ENCODE measurements around the gene CCDC92.

Gene CCDC92

GRCh38 chr12:123971770-123972456 lies 718 bp downstream of the CCDC92 start:
- peak overlapping the region; percentile 91 for H3K4me3 Mint-ChIP-seq
- peaks cover 28% of the 10 kb centered on the region for H3K36me3 Mint-ChIP-seq (ENCODE audit: low read depth)
- H3K4me1 Mint-ChIP-seq (ENCODE audit: low read depth) = peaks cover 52% of the 10 kb centered on the region
- no peaks in the 10 kb centered on the region for H3K27me3 Mint-ChIP-seq
- H3K27ac Mint-ChIP-seq = peak overlapping the region; percentile 85
- no peaks in the 10 kb centered on the region for H3K9me3 Mint-ChIP-seq

DNA sequence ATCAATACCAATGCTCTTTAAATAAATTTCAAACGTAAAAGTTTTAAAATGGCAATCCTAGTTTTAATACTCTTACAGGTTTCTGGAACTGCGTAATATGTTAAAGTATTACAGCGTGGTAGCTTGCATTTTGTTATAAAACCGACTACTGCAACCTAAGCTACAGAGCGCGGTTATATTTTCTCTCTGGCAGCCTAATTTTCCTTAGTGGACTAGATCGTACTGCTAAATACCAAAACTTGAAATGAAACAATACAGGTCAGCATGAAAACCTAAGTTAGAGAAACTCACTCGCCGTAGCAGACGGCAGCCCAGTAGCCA lies 1.2 kb downstream of the CCDC92 start:
- H3K4me1 Mint-ChIP-seq (ENCODE audit: low read depth) = peaks cover 52% of the 10 kb centered on the region

DNA sequence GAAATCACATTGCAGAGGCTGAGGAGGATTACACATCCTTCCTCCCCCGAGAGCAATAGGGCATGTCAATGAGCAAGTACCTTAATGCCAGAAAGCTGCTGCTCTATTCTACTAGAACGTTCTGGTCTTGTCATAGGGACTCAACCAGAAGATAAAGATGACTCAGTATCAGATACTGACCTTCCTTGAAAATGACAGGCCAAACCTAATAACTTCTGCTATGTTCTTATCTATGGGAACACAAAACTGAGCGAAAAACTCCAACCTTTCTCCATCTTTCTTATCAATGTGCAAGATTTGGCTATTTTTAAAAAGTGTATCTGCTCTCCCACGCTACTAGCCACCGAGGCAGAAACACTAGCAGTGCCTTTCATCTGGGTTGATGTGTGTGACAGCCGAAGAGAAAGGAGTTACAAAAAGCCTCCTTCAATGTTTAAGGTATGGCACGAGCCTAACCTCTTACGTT lies 5.5 kb downstream of the CCDC92 start:
- no peak overlapping the region for H3K27ac Mint-ChIP-seq
- peaks cover 6% of the 10 kb centered on the region for H3K36me3 Mint-ChIP-seq (ENCODE audit: low read depth)
- H3K9me3 Mint-ChIP-seq = no peaks in the 10 kb centered on the region
- H3K4me3 Mint-ChIP-seq = no peak overlapping the region
- H3K4me1 Mint-ChIP-seq (ENCODE audit: low read depth) = peaks cover 30% of the 10 kb centered on the region
- H3K27me3 Mint-ChIP-seq = no peaks in the 10 kb centered on the region

More for the DNA sequence above, 1.2 kb downstream of the CCDC92 start:
- Mint-ChIP-seq H3K4me3 (peak overlapping the region; percentile 91), H3K27ac (peak overlapping the region; percentile 85), H3K36me3 (ENCODE audit: low read depth) (peaks cover 27% of the 10 kb centered on the region), H3K9me3 (no peaks in the 10 kb centered on the region), H3K27me3 (no peaks in the 10 kb centered on the region)

DNA sequence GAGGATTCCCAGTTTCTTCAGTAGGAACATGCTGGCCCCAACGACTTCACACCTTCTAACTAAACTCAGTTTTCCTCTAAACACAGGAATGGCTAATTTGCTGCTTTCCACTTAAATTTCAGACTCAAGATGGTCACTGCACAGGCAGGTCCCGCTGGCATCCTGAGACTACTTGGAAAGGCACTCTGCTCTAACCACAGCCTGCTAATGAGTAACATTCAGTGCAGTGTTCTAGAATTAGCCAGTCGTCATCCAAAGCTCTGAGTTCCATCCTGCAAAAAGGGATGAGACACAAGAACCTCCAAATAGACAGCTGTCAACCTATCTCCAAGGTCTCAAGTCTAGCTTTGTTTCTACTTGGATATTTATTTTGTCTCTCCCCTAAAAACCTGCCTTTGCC lies 6.0 kb downstream of the CCDC92 start:
- no peak overlapping the region for H3K4me3 Mint-ChIP-seq

DNA sequence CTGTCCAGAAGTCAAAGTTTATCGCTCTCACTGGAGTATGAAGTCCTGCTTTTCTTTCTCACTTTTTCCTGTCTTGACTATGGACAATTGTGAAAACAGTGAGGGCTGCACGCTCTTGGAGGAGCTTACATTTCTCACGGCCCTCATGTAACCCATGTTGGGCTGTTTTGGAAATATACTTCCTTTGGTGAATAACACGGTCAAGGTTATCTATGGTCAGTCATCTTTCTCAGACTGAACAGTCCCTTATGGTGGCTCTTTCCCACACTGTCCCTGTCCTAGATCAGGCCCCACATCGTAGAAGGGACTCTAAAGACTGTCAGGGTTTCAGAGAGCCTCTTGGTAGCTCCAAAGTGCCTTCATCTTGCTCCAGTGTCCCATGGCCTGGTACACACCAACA lies 7.2 kb downstream of the CCDC92 start:
- Mint-ChIP-seq H3K4me3 (no peak overlapping the region), H3K4me1 (ENCODE audit: low read depth) (peaks cover 18% of the 10 kb centered on the region), H3K36me3 (ENCODE audit: low read depth) (peaks cover 6% of the 10 kb centered on the region), H3K9me3 (no peaks in the 10 kb centered on the region), H3K27me3 (no peaks in the 10 kb centered on the region), H3K27ac (no peak overlapping the region)

More for the DNA sequence above, 6.0 kb downstream of the CCDC92 start:
- no peaks in the 10 kb centered on the region for H3K9me3 Mint-ChIP-seq
- no peak overlapping the region for H3K27ac Mint-ChIP-seq
- peaks cover 6% of the 10 kb centered on the region for H3K36me3 Mint-ChIP-seq (ENCODE audit: low read depth)
- H3K27me3 Mint-ChIP-seq = no peaks in the 10 kb centered on the region
- peaks cover 28% of the 10 kb centered on the region for H3K4me1 Mint-ChIP-seq (ENCODE audit: low read depth)

- Mint-ChIP-seq H3K27me3 (no peaks in the 10 kb centered on the region), H3K9me3 (no peaks in the 10 kb centered on the region), H3K4me1 (ENCODE audit: low read depth) (peaks cover 4% of the 10 kb centered on the region), H3K27ac (no peak overlapping the region), H3K36me3 (ENCODE audit: low read depth) (peaks cover 6% of the 10 kb centered on the region), H3K4me3 (no peak overlapping the region)
Observed at GRCh38 chr12:123963821-123964220, 8.8 kb downstream of the CCDC92 start.

DNA sequence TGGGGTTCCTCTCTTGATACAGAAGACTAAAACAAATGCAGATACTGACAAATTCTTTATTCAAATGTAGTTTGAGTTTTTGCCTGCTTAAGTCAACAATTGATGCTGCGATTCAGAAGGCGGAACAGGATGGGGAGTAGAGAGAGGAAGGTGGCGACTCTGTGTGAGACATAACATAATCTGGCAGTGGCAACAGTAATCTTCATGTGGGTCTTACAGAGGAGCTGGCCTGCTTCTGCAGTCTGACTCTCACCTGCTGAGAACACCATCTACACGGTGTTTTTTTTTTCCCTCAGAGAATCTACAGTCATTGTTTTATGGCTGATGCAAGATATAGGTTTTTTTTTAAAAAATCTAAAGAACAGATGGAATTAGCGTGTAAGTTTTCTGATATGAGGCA lies 10.1 kb downstream of the CCDC92 start:
- Mint-ChIP-seq H3K36me3 (ENCODE audit: low read depth) (peaks cover 3% of the 10 kb centered on the region), H3K4me1 (ENCODE audit: low read depth) (no peaks in the 10 kb centered on the region), H3K9me3 (no peaks in the 10 kb centered on the region), H3K27me3 (no peaks in the 10 kb centered on the region), H3K4me3 (no peak overlapping the region), H3K27ac (no peak overlapping the region)

GRCh38 chr12:123961585-123962345 lies 10.9 kb downstream of the CCDC92 start:
- Mint-ChIP-seq H3K9me3 (no peaks in the 10 kb centered on the region), H3K4me1 (ENCODE audit: low read depth) (no peaks in the 10 kb centered on the region), H3K27me3 (no peaks in the 10 kb centered on the region), H3K27ac (no peak overlapping the region), H3K36me3 (ENCODE audit: low read depth) (no peaks in the 10 kb centered on the region), H3K4me3 (no peak overlapping the region)

DNA sequence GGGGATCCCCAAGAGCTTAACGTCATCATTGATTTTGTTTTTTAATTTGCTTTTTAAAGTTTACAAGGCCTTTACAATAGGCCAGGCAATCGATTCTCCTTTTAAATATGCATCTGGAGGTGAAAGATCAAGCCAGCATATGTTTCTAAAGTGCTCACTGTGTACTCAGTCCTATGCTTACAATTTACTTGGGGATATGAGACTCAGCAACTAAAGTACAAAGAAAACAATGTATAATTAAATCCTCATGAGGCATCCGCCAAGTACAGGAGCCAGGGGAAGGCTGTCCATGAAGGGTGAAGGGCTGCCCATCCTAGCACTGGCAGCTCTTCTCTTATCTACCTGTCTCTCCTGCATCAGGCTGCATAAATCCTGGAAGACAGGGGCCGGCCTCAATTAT lies 11.8 kb downstream of the CCDC92 start:
- H3K4me1 Mint-ChIP-seq (ENCODE audit: low read depth) = no peaks in the 10 kb centered on the region
- no peaks in the 10 kb centered on the region for H3K27me3 Mint-ChIP-seq
- no peaks in the 10 kb centered on the region for H3K36me3 Mint-ChIP-seq (ENCODE audit: low read depth)
- H3K4me3 Mint-ChIP-seq = no peak overlapping the region
- no peaks in the 10 kb centered on the region for H3K9me3 Mint-ChIP-seq
- H3K27ac Mint-ChIP-seq = no peak overlapping the region

- H3K27ac Mint-ChIP-seq = no peak overlapping the region
- H3K27me3 Mint-ChIP-seq = no peaks in the 10 kb centered on the region
- H3K9me3 Mint-ChIP-seq = no peaks in the 10 kb centered on the region
- no peaks in the 10 kb centered on the region for H3K36me3 Mint-ChIP-seq (ENCODE audit: low read depth)
- H3K4me1 Mint-ChIP-seq (ENCODE audit: low read depth) = no peaks in the 10 kb centered on the region
- H3K4me3 Mint-ChIP-seq = no peak overlapping the region
Observed at GRCh38 chr12:123960029-123960735, 12.4 kb downstream of the CCDC92 start.

DNA sequence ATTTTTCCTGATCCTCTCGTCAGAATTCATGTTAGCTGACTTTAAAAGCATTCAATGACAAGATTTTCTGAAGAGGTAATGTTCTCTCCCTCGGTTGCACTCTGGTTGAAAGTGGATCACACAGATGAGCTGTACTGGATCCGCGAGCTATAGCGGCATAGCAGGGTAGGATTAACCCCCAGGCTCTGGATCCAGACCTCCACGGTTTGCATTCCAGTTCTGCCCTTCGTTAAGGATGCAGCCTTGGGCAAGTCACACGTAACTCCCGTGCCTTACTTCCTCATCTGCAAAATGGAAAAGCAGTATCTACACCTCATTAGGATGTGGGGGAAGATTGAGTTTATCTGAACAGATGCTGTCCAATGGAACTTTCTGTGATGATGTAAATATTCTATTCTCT lies 13.8 kb downstream of the CCDC92 start:
- no peaks in the 10 kb centered on the region for H3K36me3 Mint-ChIP-seq (ENCODE audit: low read depth)
- no peaks in the 10 kb centered on the region for H3K4me1 Mint-ChIP-seq (ENCODE audit: low read depth)
- no peaks in the 10 kb centered on the region for H3K27me3 Mint-ChIP-seq
- H3K4me3 Mint-ChIP-seq = no peak overlapping the region
- no peak overlapping the region for H3K27ac Mint-ChIP-seq
- H3K9me3 Mint-ChIP-seq = no peaks in the 10 kb centered on the region

- H3K9me3 Mint-ChIP-seq = no peaks in the 10 kb centered on the region
- no peaks in the 10 kb centered on the region for H3K27me3 Mint-ChIP-seq
- no peaks in the 10 kb centered on the region for H3K36me3 Mint-ChIP-seq (ENCODE audit: low read depth)
- H3K4me1 Mint-ChIP-seq (ENCODE audit: low read depth) = no peaks in the 10 kb centered on the region
- H3K4me3 Mint-ChIP-seq = no peak overlapping the region
- H3K27ac Mint-ChIP-seq = no peak overlapping the region
Observed at GRCh38 chr12:123958462-123958861, 14.2 kb downstream of the CCDC92 start.

- Mint-ChIP-seq H3K27ac (no peak overlapping the region), H3K36me3 (ENCODE audit: low read depth) (no peaks in the 10 kb centered on the region), H3K4me1 (ENCODE audit: low read depth) (no peaks in the 10 kb centered on the region), H3K4me3 (no peak overlapping the region), H3K27me3 (no peaks in the 10 kb centered on the region), H3K9me3 (no peaks in the 10 kb centered on the region)
Observed at GRCh38 chr12:123957196-123957595, 15.4 kb downstream of the CCDC92 start.

- no peaks in the 10 kb centered on the region for H3K27me3 Mint-ChIP-seq
- no peak overlapping the region for H3K27ac Mint-ChIP-seq
- H3K4me3 Mint-ChIP-seq = no peak overlapping the region
- no peaks in the 10 kb centered on the region for H3K9me3 Mint-ChIP-seq
- no peaks in the 10 kb centered on the region for H3K36me3 Mint-ChIP-seq (ENCODE audit: low read depth)
- H3K4me1 Mint-ChIP-seq (ENCODE audit: low read depth) = no peaks in the 10 kb centered on the region
Observed at GRCh38 chr12:123956249-123956648, 16.4 kb downstream of the CCDC92 start.

- Mint-ChIP-seq H3K4me1 (ENCODE audit: low read depth) (no peaks in the 10 kb centered on the region), H3K9me3 (no peaks in the 10 kb centered on the region), H3K4me3 (no peak overlapping the region), H3K36me3 (ENCODE audit: low read depth) (no peaks in the 10 kb centered on the region), H3K27me3 (no peaks in the 10 kb centered on the region), H3K27ac (no peak overlapping the region)
Observed at GRCh38 chr12:123954647-123955350, 17.8 kb downstream of the CCDC92 start.

Data from stimulated activated naive CD8-positive, alpha-beta T cell treated with anti-CD3 and anti-CD28 coated beads, Interleukin-15, Interleukin-2, amounts not matched to agents 100 ng/mL and 50 ng/mL, for 24 hours (primary cell).